Glomerular visceral epithelial cell (primary cell): ENCODE results near the gene SELENOV.

ENCODE experiments used
- DNase-seq: peaks from one replicate; pipeline ENCODE4 v3.0.0-alpha.2; 2016; ENCODE audit errors: extremely low spot score

SELENOV gene

GRCh38 chr19:39557811-39558623 lies 43.1 kb downstream of the SELENOV start:
- DNase-seq, result no peak

DNA sequence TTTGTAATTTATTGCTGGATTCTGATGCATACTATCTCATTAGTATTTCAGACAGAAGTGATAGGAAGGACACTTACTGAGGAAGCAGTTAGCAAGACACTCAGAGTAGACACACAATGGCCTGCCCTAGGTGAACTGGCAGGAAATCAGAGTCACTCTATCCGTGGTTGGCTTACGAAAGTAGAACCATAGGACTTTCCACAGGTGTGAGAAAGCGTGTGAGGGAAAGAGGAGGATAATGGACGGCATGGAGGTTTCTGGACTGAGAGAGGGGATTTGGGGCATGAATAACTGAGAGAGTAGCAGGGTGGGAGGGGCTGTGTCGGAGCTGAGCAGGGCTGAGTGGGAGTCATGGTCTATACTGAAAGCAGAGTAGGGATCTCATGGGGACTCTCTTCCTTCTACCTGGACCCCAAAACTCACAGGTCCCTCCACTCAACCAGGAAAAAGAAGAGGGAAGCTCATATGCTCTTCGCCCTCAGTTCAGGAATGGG lies 43.7 kb downstream of the SELENOV start:
- no peak for DNase-seq

DNA sequence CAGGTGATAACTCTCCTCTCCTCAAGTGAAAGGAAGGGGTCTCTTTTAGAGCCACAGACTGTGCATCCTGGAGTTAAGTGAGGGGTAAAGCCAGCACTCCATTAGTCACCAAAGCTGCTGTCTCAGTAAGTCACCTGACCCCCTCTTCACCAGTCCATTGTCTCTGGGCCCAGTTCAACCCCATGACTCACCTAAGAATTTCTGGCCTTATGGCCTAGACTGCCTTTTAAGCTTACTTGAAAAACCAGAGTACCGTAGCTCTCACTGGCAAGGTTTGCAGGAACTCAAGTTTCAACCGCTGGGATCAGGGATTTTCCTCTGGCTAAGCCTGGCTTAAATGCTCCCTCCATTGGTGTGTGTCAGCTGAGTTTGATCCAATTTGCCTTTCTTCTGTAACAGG lies 48.5 kb downstream of the SELENOV start:
- DNase-seq, result peak; percentile 68

DNA sequence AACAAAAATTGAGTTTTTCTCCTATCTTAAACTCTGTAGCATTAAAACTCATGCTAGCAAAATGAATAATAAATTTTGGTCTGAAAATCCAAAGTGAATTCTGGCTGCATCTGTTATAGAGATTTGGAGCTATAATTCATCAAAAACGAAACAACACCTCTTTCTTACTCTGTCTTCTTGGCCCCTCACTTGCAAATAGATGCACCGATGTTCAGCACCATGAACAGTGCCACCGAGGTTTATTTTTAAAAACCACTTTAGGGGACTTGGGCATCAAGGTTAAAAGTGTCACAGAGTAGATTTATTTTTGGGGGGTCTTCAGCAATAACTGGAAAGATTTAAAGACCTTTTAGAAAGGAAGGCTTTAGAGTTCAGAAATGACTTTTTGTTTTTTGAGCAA lies 51.1 kb downstream of the SELENOV start:
- DNase-seq, result no peak

DNA sequence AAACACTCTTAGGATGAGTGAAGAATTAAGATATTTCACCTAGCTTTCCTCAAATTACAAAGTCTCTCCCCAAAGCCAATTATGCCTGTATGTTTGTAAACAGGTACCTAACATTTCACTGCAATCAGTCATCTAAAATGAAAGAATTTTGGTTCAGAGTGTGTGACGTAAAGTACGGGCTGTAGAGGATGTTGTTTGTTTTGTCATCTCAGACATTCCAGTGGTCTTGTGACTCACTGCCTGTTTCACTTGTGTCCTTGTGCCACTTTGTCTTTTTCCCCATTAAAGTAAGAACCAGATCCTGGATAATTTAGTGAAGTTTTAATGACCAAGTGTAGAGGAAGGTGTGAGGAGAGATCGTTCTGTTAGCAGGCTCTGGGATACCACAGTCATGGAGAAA lies 53.7 kb downstream of the SELENOV start:
- peak; percentile 18 for DNase-seq
